K562 (cell line): Measurements from ENCODE around the gene ACOX1. TPM values are rescaled to one million over a fixed set of nuclear protein-coding genes. Genes with fewer than 3 reads are reported as not detected.

ENCODE experiments used
- CTBP1 ChIP-seq: fragments of 450-650 bp; IDR thresholded peaks from 2 replicates; pipeline ENCODE4 v1.6.1; 2016; ENCODE audit warnings: borderline replicate concordance
- ELF4 ChIP-seq: fragments of 450-650 bp; formaldehyde crosslinking; IDR thresholded peaks from 2 replicates; pipeline ENCODE4 v1.4.0; 2022; ENCODE audit warnings: missing genetic modification characterization
- GATAD2B ChIP-seq: fragments of 450-650 bp; IDR thresholded peaks from 2 replicates; pipeline ENCODE4 v1.6.1; 2017; ENCODE audit warnings: mild to moderate bottlenecking, borderline replicate concordance
- JUN ChIP-seq, 2 experiments: sonication (generic) in 1 of 2; formaldehyde crosslinking in 1 of 2; IDR thresholded peaks; 2 replicates each; pipeline versions ENCODE4 v1.6.1 to v1.8.0; 2012 to 2022; ENCODE audit warnings: borderline replicate concordance in 2 of 2, mild to moderate bottlenecking in 2 of 2, improper control_type of control experiment in 1 of 2, low read depth in 1 of 2, low read length in 1 of 2, missing genetic modification reagents in 1 of 2
- KAT7 ChIP-seq: sonication (generic); formaldehyde crosslinking; IDR thresholded peaks from 2 replicates; pipeline ENCODE4 v1.8.0; 2022; ENCODE audit warnings: missing genetic modification reagents, mild to moderate bottlenecking, borderline replicate concordance
- NR0B1 ChIP-seq: fragments of 450-650 bp; IDR thresholded peaks from one replicate; pipeline ENCODE4 v1.6.1; 2018; ENCODE audit warnings: mild to moderate bottlenecking, moderate library complexity; ENCODE audit not compliant: partially characterized antibody
- PATZ1 ChIP-seq: fragments of 250-450 bp; sonication (Bioruptor Pico); IDR thresholded peaks from 2 replicates; pipeline ENCODE4 v1.5.0; 2020; ENCODE audit warnings: mild to moderate bottlenecking, borderline replicate concordance
- POLR3A ChIP-seq: IDR thresholded peaks from 2 replicates; pipeline ENCODE4 v1.6.1; 2011; ENCODE audit warnings: borderline replicate concordance, mild to moderate bottlenecking, moderate library complexity; ENCODE audit not compliant: insufficient read length, insufficient read depth; ENCODE audit errors: extremely low read depth
- SIX5 ChIP-seq, 2 experiments: IDR thresholded peaks; 2 replicates each; pipeline ENCODE4 v1.6.1; 2011; ENCODE audit warnings: low read length in 2 of 2, borderline replicate concordance in 1 of 2, low read depth in 1 of 2, mild to moderate bottlenecking in 1 of 2, moderate library complexity in 1 of 2; ENCODE audit not compliant: insufficient read depth in 1 of 2
- SLC30A9 ChIP-seq: fragments of 250-450 bp; sonication (Bioruptor Pico); IDR thresholded peaks from 2 replicates; pipeline ENCODE4 v1.8.0; 2022; ENCODE audit warnings: mild to moderate bottlenecking, moderate library complexity
- SREBF2 ChIP-seq: sonication (generic); formaldehyde crosslinking; IDR thresholded peaks from 2 replicates; pipeline ENCODE4 v1.4.0; 2020; ENCODE audit warnings: mild to moderate bottlenecking, missing genetic modification reagents
- SRSF1 ChIP-seq: fragments of 200-400 bp; formaldehyde crosslinking; IDR thresholded peaks from 2 replicates; pipeline ENCODE4 v1.6.1; 2017; ENCODE audit warnings: mild to moderate bottlenecking, low read depth, low read length, moderate library complexity
- TARDBP ChIP-seq: fragments of 450-650 bp; IDR thresholded peaks from 2 replicates; pipeline ENCODE4 v1.6.1; 2016
- ZBED1 ChIP-seq: IDR thresholded peaks from 2 replicates; pipeline ENCODE4 v1.6.1; 2014
- ZBTB34 ChIP-seq: fragments of 250-450 bp; sonication (Bioruptor Pico); IDR thresholded peaks from 2 replicates; pipeline ENCODE4 v1.8.0; 2021; ENCODE audit warnings: mild to moderate bottlenecking, moderate library complexity
- ZNF354B ChIP-seq: fragments of 250-450 bp; sonication (Bioruptor Pico); IDR thresholded peaks from 2 replicates; pipeline ENCODE4 v1.4.0; 2020
- ZNF41 ChIP-seq: fragments of 250-450 bp; sonication (Bioruptor Pico); conservative IDR thresholded peaks from 2 replicates; pipeline ENCODE4 v1.4.0; 2020; ENCODE audit warnings: mild to moderate bottlenecking
- ZNF57 ChIP-seq: fragments of 450-650 bp; formaldehyde crosslinking; IDR thresholded peaks from 2 replicates; pipeline ENCODE4 v1.4.0; 2020; ENCODE audit warnings: mild to moderate bottlenecking, moderate library complexity
- ZSCAN29 ChIP-seq: fragments of 450-650 bp; IDR thresholded peaks from 2 replicates; pipeline ENCODE4 v1.6.1; 2017
- polyA plus RNA-seq, 8 experiments: library from polyadenylated mRNA; depleted of rRNA in 4 of 8; stranded (reverse) in 5 of 8; unstranded in 3 of 8; fragments of >200 nt; fragmentation: Nextera tagmentation in 2 of 8; fragmentation: Illumina TruSeq in 1 of 8; extraction: Ambion mirVana in 2 of 8; extraction: Trizol in 1 of 8; gene quantifications; 2 replicates each; pipeline versions ENCODE4 v1.2.1 to v1.2.3, GENCODE V29; 2011 to 2014; ENCODE audit warnings: inconsistent platforms in 1 of 8, missing spikeins in 1 of 8
- total RNA-seq, 7 experiments: library from RNA; depleted of rRNA in 6 of 7; stranded (reverse); fragments of >200 nt in 6 of 7; fragmentation: Illumina TruSeq in 2 of 7; extraction: Trizol in 2 of 7; gene quantifications; 2 replicates each; pipeline versions ENCODE4 v1.2.1 to v1.2.3, GENCODE V29; 2011 to 2021; ENCODE audit warnings: low replicate concordance in 1 of 7
- TF ChIP-seq, protein P1 (sequence below): fragments of 250-450 bp; sonication (Bioruptor Pico); IDR thresholded peaks from 2 replicates; pipeline ENCODE4 v1.5.0; 2022; ENCODE audit warnings: mild to moderate bottlenecking

Gene ACOX1
- total and polyA plus RNA-seq, 9 of the 15 experiments (the other 6 are each of a cell fraction or from before 2014, with no cell fraction given): 7.8 to 24.1 (median 14.5) TPM

GRCh38 chr17:75970011-75970523 lies 8.9 kb downstream of the ACOX1 start (continued):
- TF ChIP-seq NR0B1 (no peak), CTBP1 (peak; percentile 92; the same call in 1 of the 2 replicates), ZNF57 (CRISPR knock-in tag) (no peak), ZBTB34 (CRISPR knock-in tag) (no peak), ZSCAN29 (no peak), SLC30A9 (CRISPR knock-in tag) (no peak), ZNF354B (CRISPR knock-in tag) (no peak), ELF4 (CRISPR knock-in tag) (peak; percentile 66), GATAD2B (no peak), ZNF41 (CRISPR knock-in tag) (no peak), TARDBP (0 out of 2 replicates have a peak, but pooled peaks have one; percentile 67), SRSF1 (no peak), POLR3A (no peak), ZBED1 (0 out of 2 replicates have a peak, but pooled peaks have one; percentile 19), SREBF2 (CRISPR knock-in tag) (no peak), PATZ1 (no peak), JUN (IDR thresholded peaks at IDR 0.05; ENCODE audit: borderline replicate concordance, low read depth, low read length) (0 out of 2 replicates have a peak, but pooled peaks have one; percentile 41), JUN (CRISPR knock-in tag; IDR thresholded peaks at IDR 0.05; ENCODE audit: borderline replicate concordance) (no peak), KAT7 (CRISPR knock-in tag) (peak; percentile 43; the same call in 1 of the 2 replicates), SIX5 (IDR thresholded peaks at IDR 0.05; ENCODE audit: borderline replicate concordance in 1 of 2, insufficient read depth in 1 of 2, low read depth in 1 of 2, low read length in 2 of 2) (no peak)
- TF ChIP-seq, protein P1, sequence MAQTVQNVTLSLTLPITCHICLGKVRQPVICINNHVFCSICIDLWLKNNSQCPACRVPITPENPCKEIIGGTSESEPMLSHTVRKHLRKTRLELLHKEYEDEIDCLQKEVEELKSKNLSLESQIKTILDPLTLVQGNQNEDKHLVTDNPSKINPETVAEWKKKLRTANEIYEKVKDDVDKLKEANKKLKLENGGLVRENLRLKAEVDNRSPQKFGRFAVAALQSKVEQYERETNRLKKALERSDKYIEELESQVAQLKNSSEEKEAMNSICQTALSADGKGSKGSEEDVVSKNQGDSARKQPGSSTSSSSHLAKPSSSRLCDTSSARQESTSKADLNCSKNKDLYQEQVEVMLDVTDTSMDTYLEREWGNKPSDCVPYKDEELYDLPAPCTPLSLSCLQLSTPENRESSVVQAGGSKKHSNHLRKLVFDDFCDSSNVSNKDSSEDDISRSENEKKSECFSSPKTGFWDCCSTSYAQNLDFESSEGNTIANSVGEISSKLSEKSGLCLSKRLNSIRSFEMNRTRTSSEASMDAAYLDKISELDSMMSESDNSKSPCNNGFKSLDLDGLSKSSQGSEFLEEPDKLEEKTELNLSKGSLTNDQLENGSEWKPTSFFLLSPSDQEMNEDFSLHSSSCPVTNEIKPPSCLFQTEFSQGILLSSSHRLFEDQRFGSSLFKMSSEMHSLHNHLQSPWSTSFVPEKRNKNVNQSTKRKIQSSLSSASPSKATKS: no peak
